Neural cell (in vitro differentiated cells): ENCODE data around the gene GAA. TPM values are rescaled to one million over a fixed set of nuclear protein-coding genes. Genes with fewer than 3 reads are reported as not detected.

Source experiments
- H2AFZ ChIP-seq: fragments of 200-600, 300-800 bp; sonication (generic), shearing (Covaris generic); 2 replicates; pipeline ENCODE4 v1.6.0; 2014; ENCODE audit warnings: low read depth, mild to moderate bottlenecking, antibody characterized with exemption, low read length, moderate library complexity
- H3F3A ChIP-seq: fragments of 200-600 bp; shearing (Covaris generic); 2 replicates; pipeline ENCODE4 v1.6.1; 2016; ENCODE audit warnings: mild to moderate bottlenecking, moderate library complexity, mixed read lengths, antibody characterized with exemption, low read length; ENCODE audit not compliant: insufficient read depth, poor library complexity, severe bottlenecking
- H3K27ac ChIP-seq: fragments of 200-600, 300-800 bp; sonication (generic), shearing (Covaris generic); 2 replicates; pipeline ENCODE4 v1.5.1; 2014; ENCODE audit warnings: mild to moderate bottlenecking, low read length, moderate library complexity
- H3K27me3 ChIP-seq: fragments of 300-800, 200-600 bp; sonication (generic), shearing (Covaris generic); 2 replicates; pipeline ENCODE4 v1.6.0; 2014; ENCODE audit warnings: mild to moderate bottlenecking, low read depth, low read length, moderate library complexity; ENCODE audit not compliant: insufficient read depth
- H3K36me3 ChIP-seq: fragments of 300-800, 200-600 bp; sonication (generic), shearing (Covaris generic); 2 replicates; pipeline ENCODE4 v1.5.1; 2014; ENCODE audit warnings: mild to moderate bottlenecking, antibody characterized with exemption, low read length, moderate library complexity; ENCODE audit not compliant: insufficient read depth
- H3K4me2 ChIP-seq: fragments of 300-800, 200-600 bp; sonication (generic), shearing (Covaris generic); 2 replicates; pipeline ENCODE4 v1.6.0; 2014; ENCODE audit warnings: mild to moderate bottlenecking, low read length
- H3K4me3 ChIP-seq: fragments of 300-800, 200-600 bp; sonication (generic), shearing (Covaris generic); 2 replicates; pipeline ENCODE4 v1.5.1; 2014; ENCODE audit warnings: mild to moderate bottlenecking, low read length, moderate library complexity
- H3K79me2 ChIP-seq: fragments of 200-600 bp; shearing (Covaris generic); replicated peaks from 2 replicates; pipeline ENCODE4 v1.6.0; 2014; ENCODE audit warnings: mild to moderate bottlenecking, low read length, moderate library complexity; ENCODE audit not compliant: insufficient read depth
- H3K9ac ChIP-seq: fragments of 300-800, 200-600 bp; sonication (generic), shearing (Covaris generic); 2 replicates; pipeline ENCODE4 v1.6.1; 2016; ENCODE audit warnings: mild to moderate bottlenecking, low read length, mixed read lengths
- H3K9me2 ChIP-seq: fragments of 200-600 bp; shearing (Covaris generic); 2 replicates; pipeline ENCODE4 v1.6.1; 2016; ENCODE audit warnings: mild to moderate bottlenecking, low read length, mixed read lengths; ENCODE audit not compliant: insufficient read depth
- H3K9me3 ChIP-seq: fragments of 200-600, 300-800 bp; sonication (generic), shearing (Covaris generic); 2 replicates; pipeline ENCODE4 v1.6.1; 2016; ENCODE audit warnings: mild to moderate bottlenecking, mixed run types, low read length, moderate library complexity, mixed read lengths
- H4K20me1 ChIP-seq: fragments of 200-600 bp; shearing (Covaris generic); 2 replicates; pipeline ENCODE4 v1.6.1; 2016; ENCODE audit warnings: mild to moderate bottlenecking, mixed run types; ENCODE audit not compliant: insufficient read depth
- CTCF ChIP-seq: fragments of 450-650 bp; IDR thresholded peaks from 2 replicates; pipeline ENCODE4 v1.5.1; 2014; ENCODE audit warnings: antibody characterized with exemption, mild to moderate bottlenecking, moderate library complexity; ENCODE audit not compliant: poor library complexity, severe bottlenecking
- EP300 ChIP-seq: fragments of 450-650 bp; conservative IDR thresholded peaks from 2 replicates; pipeline ENCODE4 v1.6.1; 2014; ENCODE audit warnings: antibody characterized with exemption, mild to moderate bottlenecking, moderate library complexity; ENCODE audit not compliant: poor library complexity, severe bottlenecking
- EZH2 ChIP-seq: fragments of 200-600, 300-800 bp; shearing (Covaris generic), sonication (generic); IDR thresholded peaks from 2 replicates; pipeline ENCODE4 v1.6.1; 2014; ENCODE audit warnings: antibody characterized with exemption, low read length, borderline replicate concordance, mild to moderate bottlenecking; ENCODE audit not compliant: insufficient read depth, poor library complexity, severe bottlenecking
- MXI1 ChIP-seq: fragments of 450-650 bp; conservative IDR thresholded peaks from 2 replicates; pipeline ENCODE4 v1.6.1; 2014; ENCODE audit warnings: antibody characterized with exemption, mild to moderate bottlenecking; ENCODE audit not compliant: poor library complexity, severe bottlenecking
- POLR2AphosphoS5 ChIP-seq: IDR thresholded peaks from 2 replicates; pipeline ENCODE4 v1.6.1; 2012
- RAD21 ChIP-seq: fragments of 450-650 bp; conservative IDR thresholded peaks from 2 replicates; pipeline ENCODE4 v1.6.1; 2014; ENCODE audit warnings: antibody characterized with exemption, mild to moderate bottlenecking, moderate library complexity
- REST ChIP-seq: IDR thresholded peaks from 2 replicates; pipeline ENCODE4 v1.6.1; 2012; ENCODE audit warnings: borderline replicate concordance
- SMC3 ChIP-seq: fragments of 450-650 bp; conservative IDR thresholded peaks from 2 replicates; pipeline ENCODE4 v1.6.1; 2014; ENCODE audit warnings: antibody characterized with exemption, mild to moderate bottlenecking, moderate library complexity; ENCODE audit not compliant: poor library complexity
- TAF1 ChIP-seq: IDR thresholded peaks from 2 replicates; pipeline ENCODE4 v1.6.1; 2012; ENCODE audit warnings: low read depth
- polyA plus RNA-seq: library from polyadenylated mRNA; depleted of rRNA; stranded (reverse); fragments of >200 nt; gene quantifications from 2 replicates; pipeline ENCODE4 v1.2.3, GENCODE V29; 2014

GAA gene
- polyA plus RNA-seq, 1 donor from 2014 or later, result 58.9 TPM

GRCh38 chr17:80084773-80085172, 16.6 kb upstream of the GAA start:
- Histone ChIP-seq H3K4me3 (no peak overlapping the region), H3K36me3 (no peaks in the 10 kb centered on the region), H3K79me2 (no peaks in the 10 kb centered on the region)

GRCh38 chr17:80086081-80086480, 15.3 kb upstream of the GAA start:
- Histone ChIP-seq H3K27ac (no peak overlapping the region), H2AFZ (no peak overlapping the region), H3K4me2 (no peak overlapping the region), H3K79me2 (no peaks in the 10 kb centered on the region), H4K20me1 (no peaks in the 10 kb centered on the region), H3K9me3 (no peaks in the 10 kb centered on the region), H3F3A (no peaks in the 10 kb centered on the region), H3K27me3 (no peaks in the 10 kb centered on the region), H3K36me3 (no peaks in the 10 kb centered on the region), H3K9ac (no peak overlapping the region), H3K9me2 (no peaks in the 10 kb centered on the region), H3K4me3 (no peak overlapping the region)
- TF ChIP-seq EZH2 (no peak), POLR2AphosphoS5 (no peak), MXI1 (no peak), RAD21 (no peak), CTCF (no peak), TAF1 (no peak), EP300 (no peak)

More at GRCh38 chr17:80084773-80085172, 16.6 kb upstream of the GAA start:
- no peaks in the 10 kb centered on the region for H3F3A ChIP-seq
- no peaks in the 10 kb centered on the region for H3K27me3 ChIP-seq
- H3K9me2 ChIP-seq, result no peaks in the 10 kb centered on the region
- no peak overlapping the region for H3K27ac ChIP-seq
- H3K9ac ChIP-seq, result no peak overlapping the region
- H4K20me1 ChIP-seq, result no peaks in the 10 kb centered on the region
- TF ChIP-seq EZH2 (no peak), TAF1 (no peak), MXI1 (no peak), POLR2AphosphoS5 (no peak), REST (no peak), CTCF (no peak), RAD21 (no peak), EP300 (no peak), SMC3 (no peak)
- H2AFZ ChIP-seq, result no peak overlapping the region
- no peaks in the 10 kb centered on the region for H3K9me3 ChIP-seq
- H3K4me2 ChIP-seq, result no peak overlapping the region
